Measurements from ENCODE around the gene CCDC28B.

CCDC28B gene

DNA sequence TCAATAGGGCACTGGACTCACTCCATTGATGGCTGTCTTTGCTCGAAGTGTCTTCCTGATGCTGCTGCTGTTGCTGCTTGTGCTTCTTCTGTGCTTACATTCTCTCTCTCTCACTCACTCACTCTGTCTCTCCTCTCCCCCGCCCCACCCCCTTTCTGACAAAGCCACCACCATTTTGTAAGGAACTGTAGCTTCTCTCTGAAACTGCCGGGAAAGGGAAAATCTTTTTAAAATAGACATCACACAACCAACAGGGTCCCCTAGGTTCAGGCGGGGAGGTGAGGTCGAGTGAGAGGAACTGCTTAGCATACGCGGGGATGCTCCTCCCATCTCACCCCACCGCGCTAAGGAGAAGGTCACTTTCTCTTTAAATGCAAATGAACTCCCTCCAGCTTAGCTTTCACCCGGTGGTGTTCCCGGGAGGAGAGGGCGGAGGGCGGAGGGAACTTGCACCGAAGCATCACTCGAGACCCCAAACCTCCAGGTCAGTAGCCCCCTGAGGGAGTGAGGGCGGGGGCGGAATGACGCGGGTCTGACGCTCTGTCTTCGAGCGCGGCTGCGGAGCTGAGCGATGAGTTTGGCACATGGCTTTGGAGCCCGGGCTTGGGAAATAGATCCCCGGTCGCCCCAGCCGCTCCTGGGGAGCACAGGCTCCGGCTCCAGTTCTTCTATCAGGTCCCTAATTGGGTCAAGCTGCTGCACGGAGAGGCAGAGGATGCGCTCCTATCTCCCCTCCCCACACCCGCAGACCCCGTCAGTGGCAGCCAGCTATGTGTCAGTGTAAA lies at the start of gene CCDC28B:
TSS of gene CCDC28B (plus strand) at position 370 of the 785 bp plus-strand sequence. CDS start 1,341 bp downstream, outside the sequence.
- TF ChIP-seq NFIC (IDR thresholded peaks at IDR 0.05) (no peak), TEAD4 (IDR thresholded peaks at IDR 0.05) (no peak), RAD21 (IDR thresholded peaks at IDR 0.05; ENCODE audit: low read depth) (no peak), YY1 (IDR thresholded peaks at IDR 0.05; ENCODE audit: low read depth) (peak; percentile 59), CEBPB (IDR thresholded peaks at IDR 0.05) (no peak), CREB1 (IDR thresholded peaks at IDR 0.05; ENCODE audit: low read depth) (no peak; the same call in 1 of the 2 replicates), TAF1 (IDR thresholded peaks at IDR 0.05; ENCODE audit: low read depth) (no peak), TCF12 (IDR thresholded peaks at IDR 0.05; ENCODE audit: low read depth) (no peak), FOXM1 (IDR thresholded peaks at IDR 0.05; ENCODE audit: borderline replicate concordance, low read depth) (no peak), EGR1 (IDR thresholded peaks at IDR 0.05) (peak; percentile 28; the same call in 1 of the 2 replicates), EP300 (IDR thresholded peaks at IDR 0.05; ENCODE audit: borderline replicate concordance) (no peak), ZBTB7A (IDR thresholded peaks at IDR 0.05; ENCODE audit: low read depth) (peak; percentile 38; the same call in 1 of the 2 replicates)
- TF ChIP-seq, protein P1, sequence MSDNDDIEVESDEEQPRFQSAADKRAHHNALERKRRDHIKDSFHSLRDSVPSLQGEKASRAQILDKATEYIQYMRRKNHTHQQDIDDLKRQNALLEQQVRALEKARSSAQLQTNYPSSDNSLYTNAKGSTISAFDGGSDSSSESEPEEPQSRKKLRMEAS (IDR thresholded peaks at IDR 0.05), result peak; percentile 94
- TF ChIP-seq, protein P2, sequence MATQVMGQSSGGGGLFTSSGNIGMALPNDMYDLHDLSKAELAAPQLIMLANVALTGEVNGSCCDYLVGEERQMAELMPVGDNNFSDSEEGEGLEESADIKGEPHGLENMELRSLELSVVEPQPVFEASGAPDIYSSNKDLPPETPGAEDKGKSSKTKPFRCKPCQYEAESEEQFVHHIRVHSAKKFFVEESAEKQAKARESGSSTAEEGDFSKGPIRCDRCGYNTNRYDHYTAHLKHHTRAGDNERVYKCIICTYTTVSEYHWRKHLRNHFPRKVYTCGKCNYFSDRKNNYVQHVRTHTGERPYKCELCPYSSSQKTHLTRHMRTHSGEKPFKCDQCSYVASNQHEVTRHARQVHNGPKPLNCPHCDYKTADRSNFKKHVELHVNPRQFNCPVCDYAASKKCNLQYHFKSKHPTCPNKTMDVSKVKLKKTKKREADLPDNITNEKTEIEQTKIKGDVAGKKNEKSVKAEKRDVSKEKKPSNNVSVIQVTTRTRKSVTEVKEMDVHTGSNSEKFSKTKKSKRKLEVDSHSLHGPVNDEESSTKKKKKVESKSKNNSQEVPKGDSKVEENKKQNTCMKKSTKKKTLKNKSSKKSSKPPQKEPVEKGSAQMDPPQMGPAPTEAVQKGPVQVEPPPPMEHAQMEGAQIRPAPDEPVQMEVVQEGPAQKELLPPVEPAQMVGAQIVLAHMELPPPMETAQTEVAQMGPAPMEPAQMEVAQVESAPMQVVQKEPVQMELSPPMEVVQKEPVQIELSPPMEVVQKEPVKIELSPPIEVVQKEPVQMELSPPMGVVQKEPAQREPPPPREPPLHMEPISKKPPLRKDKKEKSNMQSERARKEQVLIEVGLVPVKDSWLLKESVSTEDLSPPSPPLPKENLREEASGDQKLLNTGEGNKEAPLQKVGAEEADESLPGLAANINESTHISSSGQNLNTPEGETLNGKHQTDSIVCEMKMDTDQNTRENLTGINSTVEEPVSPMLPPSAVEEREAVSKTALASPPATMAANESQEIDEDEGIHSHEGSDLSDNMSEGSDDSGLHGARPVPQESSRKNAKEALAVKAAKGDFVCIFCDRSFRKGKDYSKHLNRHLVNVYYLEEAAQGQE (IDR thresholded peaks at IDR 0.05; ENCODE audit: low read depth), result no peak
- TF ChIP-seq, protein P3, sequence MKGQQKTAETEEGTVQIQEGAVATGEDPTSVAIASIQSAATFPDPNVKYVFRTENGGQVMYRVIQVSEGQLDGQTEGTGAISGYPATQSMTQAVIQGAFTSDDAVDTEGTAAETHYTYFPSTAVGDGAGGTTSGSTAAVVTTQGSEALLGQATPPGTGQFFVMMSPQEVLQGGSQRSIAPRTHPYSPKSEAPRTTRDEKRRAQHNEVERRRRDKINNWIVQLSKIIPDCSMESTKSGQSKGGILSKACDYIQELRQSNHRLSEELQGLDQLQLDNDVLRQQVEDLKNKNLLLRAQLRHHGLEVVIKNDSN (IDR thresholded peaks at IDR 0.05), result no peak

DNA sequence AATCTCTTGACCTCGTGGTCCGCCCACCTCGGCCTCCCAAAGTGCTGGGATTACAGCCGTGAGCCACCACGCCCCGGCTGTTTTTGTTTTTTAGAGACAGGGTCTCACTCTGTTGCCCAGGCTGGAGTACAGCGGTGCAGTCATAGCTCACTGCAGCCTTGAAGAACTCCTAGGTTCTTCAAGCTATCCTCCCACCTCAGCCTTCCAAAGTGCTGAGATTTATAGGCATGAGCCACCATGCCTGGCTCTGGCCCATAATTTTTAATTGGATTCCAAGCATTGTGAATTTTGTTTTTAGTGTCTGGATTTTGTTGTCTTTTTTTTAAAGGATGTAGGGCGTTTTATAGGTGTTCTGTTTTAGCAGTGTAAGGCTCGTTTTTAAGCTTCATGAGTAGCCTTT lies 49.5 kb upstream of the CCDC28B start:
- no peak for TF ChIP-seq TCF12 (IDR thresholded peaks at IDR 0.05; ENCODE audit: low read depth)

DNA sequence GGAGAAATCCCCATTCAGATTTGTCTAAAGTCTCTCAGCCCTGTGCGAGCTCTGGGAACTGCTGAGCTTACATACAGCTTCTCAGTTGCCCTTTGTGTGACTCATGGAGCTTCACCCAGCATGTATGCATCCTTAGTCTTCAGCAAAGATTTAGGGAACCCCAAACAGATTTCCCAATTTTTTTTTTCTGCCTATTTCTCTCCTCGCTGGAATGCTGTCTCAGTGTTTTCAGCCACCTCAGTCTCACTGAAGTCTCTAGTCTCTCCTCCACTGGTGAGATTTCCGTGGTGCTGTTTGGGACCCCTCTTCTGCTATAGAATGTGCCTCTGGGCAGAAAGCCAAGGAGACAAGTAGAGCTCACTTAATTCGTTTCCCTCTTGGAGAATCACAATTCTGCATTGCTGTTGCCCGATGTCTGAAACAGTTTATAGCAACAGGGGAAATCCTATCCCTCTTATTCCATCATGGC lies 49.0 kb upstream of the CCDC28B start:
- TF ChIP-seq ZBTB7A (IDR thresholded peaks at IDR 0.05; ENCODE audit: low read depth) (no peak), TAF1 (IDR thresholded peaks at IDR 0.05; ENCODE audit: low read depth) (no peak), TEAD4 (IDR thresholded peaks at IDR 0.05) (no peak), TCF12 (IDR thresholded peaks at IDR 0.05; ENCODE audit: low read depth) (no peak), FOXM1 (IDR thresholded peaks at IDR 0.05; ENCODE audit: borderline replicate concordance, low read depth) (no peak), YY1 (IDR thresholded peaks at IDR 0.05; ENCODE audit: low read depth) (no peak), EGR1 (IDR thresholded peaks at IDR 0.05) (no peak), RAD21 (IDR thresholded peaks at IDR 0.05; ENCODE audit: low read depth) (no peak), CEBPB (IDR thresholded peaks at IDR 0.05) (no peak), CREB1 (IDR thresholded peaks at IDR 0.05; ENCODE audit: low read depth) (no peak), EP300 (IDR thresholded peaks at IDR 0.05; ENCODE audit: borderline replicate concordance) (no peak), NFIC (IDR thresholded peaks at IDR 0.05) (no peak; the same call in 1 of the 2 replicates)
- TF ChIP-seq, protein P1 (IDR thresholded peaks at IDR 0.05), result no peak
- TF ChIP-seq, protein P2 (IDR thresholded peaks at IDR 0.05; ENCODE audit: low read depth), result no peak
- TF ChIP-seq, protein P3 (IDR thresholded peaks at IDR 0.05), result no peak

DNA sequence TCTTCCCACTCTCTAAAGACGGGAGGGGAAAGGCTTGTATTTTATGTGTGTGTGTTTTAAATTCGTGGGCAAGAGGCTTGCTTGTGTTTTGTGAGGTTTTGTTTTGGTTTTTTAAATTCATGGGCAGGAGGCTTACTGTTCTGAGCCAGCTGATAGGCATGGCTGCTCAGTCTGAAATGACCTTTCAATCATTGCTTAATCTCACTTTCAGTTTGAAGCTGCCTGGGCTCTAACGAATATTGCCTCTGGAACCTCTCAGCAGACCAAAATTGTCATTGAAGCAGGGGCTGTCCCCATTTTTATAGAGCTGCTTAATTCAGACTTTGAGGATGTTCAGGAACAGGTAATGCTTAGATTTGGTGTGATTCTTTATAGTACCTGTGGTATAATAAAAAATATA lies 41.2 kb upstream of the CCDC28B start:
- TF ChIP-seq CEBPB (IDR thresholded peaks at IDR 0.05) (no peak), NFIC (IDR thresholded peaks at IDR 0.05) (no peak)
- TF ChIP-seq, protein P2 (IDR thresholded peaks at IDR 0.05; ENCODE audit: low read depth), result no peak
